Measurements from ENCODE around the gene PIEZO2.
"Not testable (repeated sequence)": the region's sequence is repeated elsewhere in the genome, so short reads cannot be mapped to it uniquely, and the experiment has no call there.

Gene PIEZO2

GRCh38 chr18:10685484-10685883 is 463.9 kb downstream of the PIEZO2 start:
- DNase-seq (ENCODE audit: low read depth in 2 of 2): no peak

DNA sequence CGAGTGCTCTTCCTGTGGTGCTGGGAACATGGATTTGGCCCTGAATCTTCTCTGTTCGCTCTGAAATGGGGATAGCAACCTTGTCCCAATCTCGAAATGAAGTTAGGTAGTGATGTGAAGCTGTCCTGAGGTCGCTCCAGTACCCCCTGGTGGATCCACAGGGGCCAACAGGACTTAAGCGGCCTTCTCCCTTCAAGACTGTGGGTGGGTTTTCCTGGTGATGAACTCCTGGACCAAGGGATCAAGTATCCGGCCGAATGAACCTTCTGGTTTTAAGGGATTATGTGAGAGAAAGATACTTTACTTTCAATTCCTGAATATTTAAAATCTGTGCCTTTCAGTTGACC is 467.0 kb downstream of the PIEZO2 start:
- no peak for DNase-seq (ENCODE audit: low read depth in 2 of 2)

- no peak for DNase-seq (ENCODE audit: low read depth in 2 of 2)
Measured at GRCh38 chr18:10681581-10682367, 467.6 kb downstream of the PIEZO2 start.

- no peak for DNase-seq (ENCODE audit: low read depth in 2 of 2)
Measured at GRCh38 chr18:10680271-10680596, 469.1 kb downstream of the PIEZO2 start.

GRCh38 chr18:10679557-10680270 is 469.7 kb downstream of the PIEZO2 start:
- DNase-seq (ENCODE audit: low read depth in 2 of 2): no peak

DNA sequence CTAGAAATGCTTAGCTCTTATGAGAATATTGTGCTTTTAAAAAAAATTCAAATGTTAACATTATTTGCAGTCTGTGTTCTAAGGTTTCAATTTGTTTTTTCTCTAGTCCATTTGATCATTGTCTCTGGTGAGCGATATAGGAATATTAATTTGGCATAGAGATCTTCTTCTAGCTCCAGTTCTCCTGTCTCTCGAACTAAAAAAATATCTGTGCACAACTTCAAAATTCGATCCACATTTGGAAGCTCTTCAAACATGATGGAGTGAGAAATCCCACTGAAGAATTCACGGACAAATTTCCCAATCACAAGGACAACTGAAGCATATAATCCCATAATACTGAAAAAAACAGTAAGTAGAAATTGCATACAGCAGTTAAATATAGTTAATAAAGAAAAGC is 477.9 kb downstream of the PIEZO2 start:
- DNase-seq (ENCODE audit: low read depth in 2 of 2): no peak

- DNase-seq (ENCODE audit: low read depth in 2 of 2): no peak
Measured at GRCh38 chr18:10670856-10671255, 478.5 kb downstream of the PIEZO2 start.

DNA sequence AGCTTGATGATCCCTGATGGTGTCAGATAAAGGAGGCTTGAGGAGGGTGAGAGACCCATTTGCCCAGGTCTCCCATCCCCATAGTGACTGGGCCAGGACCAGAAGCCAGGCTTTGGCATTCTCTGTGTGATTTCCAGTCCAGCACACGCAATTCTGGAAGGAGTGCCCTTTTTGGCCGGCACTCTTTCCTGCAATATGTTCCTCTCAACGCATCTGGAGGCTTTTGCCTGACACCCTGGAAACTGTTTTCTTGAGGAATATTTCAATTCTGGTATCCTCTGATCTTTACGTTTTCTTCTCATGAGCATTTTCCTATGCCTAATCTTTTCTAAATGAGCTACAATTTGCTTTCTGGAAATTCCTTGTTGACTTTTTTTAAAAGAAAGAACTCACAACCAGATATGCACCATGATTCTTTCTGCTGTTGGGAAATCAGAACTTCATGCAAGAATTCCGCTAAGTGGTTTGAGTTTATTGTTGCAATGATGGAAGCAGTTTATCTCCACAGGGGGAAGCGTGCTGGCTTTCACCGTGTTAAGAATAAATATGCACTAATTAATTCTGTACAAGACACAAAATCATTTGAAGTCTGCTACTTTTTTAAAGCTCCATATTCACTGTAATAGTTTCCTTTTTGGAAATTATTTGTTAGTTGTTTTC is 479.8 kb downstream of the PIEZO2 start:
- DNase-seq (ENCODE audit: low read depth in 2 of 2): no peak

DNA sequence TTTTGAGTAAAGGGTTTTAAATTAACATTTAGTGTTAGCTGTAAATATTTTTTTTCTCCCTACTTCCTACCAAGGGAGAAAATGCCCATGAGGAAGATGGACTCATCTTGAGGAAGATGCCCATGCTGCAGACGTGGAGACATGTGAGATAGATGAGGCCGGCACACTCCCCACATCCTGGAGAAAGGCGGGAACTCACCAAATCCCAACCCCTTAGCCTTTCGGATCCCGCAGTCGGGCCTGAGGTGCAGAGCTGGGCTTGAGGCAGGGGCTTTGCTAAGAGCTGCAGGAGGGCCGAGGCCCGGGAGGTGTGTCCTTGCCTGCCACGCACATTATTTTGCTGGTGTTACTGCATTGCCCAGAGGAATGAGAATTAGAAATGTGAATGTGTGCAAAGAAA is 485.6 kb downstream of the PIEZO2 start:
- DNase-seq (ENCODE audit: low read depth in 2 of 2): no peak

DNA sequence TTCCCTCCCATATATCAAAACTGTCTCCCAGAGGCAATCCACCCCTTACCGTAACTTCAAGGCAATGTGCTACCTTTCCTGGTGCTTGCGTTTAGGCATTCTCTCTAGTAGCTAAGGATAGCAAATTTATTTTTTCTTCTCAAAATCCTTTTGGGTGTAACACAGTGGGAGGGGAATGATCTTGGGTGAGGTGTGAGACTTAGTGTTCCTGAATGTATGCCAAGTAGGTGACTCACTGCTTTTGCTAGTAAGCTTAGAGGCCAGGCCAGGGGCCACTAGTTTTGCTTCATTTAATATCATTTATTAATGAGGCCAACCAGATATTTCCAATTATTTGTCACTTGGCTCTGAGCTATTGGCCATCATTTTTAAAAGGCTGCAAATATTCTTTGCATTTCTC is 488.1 kb downstream of the PIEZO2 start:
- DNase-seq (ENCODE audit: low read depth in 2 of 2): no peak

- DNase-seq (ENCODE audit: low read depth in 2 of 2): no peak
Measured at GRCh38 chr18:10660179-10660884, 489.0 kb downstream of the PIEZO2 start.

DNA sequence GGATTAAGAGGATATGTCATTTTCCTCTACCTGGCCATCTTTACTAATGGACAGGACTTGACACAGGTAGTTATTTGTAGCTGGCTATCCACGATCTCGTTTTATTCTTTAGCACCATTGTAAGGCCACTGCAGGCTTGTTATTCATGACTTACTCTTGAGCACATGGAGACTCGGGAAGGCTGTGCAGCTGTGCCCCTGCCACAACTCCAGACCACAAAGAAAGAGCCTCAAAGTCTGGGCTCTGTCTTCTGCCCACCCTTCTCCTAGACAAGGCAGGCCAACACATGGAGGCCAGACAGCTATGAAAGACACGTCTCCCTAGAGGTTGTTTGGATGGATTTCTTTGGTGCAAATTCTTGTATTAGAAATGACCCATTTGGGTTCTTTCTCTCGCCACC is 489.8 kb downstream of the PIEZO2 start:
- no peak for DNase-seq (ENCODE audit: low read depth in 2 of 2)

DNA sequence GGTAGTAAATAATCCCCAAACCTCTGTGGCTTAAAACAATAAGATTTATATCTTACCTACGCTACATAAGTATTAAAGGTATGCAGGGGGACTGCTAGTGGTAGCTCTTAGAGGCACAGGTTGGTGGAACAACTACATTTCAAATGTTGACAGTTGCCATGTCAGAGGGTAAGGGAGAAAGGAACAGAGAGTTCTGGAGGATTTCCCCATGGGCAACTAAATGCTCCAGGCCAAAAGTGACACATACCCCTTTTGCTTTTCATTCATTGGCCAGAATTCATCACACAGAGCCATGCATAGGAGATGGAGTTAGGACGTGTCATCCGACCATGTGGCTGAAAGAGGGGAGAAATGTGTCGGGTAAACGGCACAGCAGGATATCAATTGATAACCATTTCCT is 490.4 kb downstream of the PIEZO2 start:
- DNase-seq (ENCODE audit: low read depth in 2 of 2): no peak

DNA sequence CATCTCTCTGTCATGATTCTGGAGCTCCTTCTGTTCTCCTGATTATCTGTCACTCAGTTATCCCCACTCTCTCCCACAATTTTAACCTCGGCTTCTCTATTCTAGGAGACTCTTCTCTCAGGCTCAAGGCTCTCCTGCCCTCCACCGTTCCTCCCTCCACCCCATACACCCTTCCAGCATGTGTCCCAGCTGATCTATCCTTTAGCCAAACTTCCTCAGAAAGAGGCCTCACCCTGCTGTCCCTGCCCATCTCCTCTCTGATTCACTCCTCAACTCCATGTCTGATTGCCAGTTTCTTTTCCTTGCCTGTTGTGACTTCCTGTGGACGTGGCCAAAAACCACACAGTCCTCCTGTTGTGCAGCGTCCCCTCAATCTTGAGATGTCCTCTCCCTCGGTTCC is 505.4 kb downstream of the PIEZO2 start:
- not testable (repeated sequence) for DNase-seq (ENCODE audit: low read depth in 2 of 2)

- not testable (repeated sequence) for DNase-seq (ENCODE audit: low read depth in 2 of 2)
Measured at GRCh38 chr18:10642915-10643524, 506.3 kb downstream of the PIEZO2 start.

DNA sequence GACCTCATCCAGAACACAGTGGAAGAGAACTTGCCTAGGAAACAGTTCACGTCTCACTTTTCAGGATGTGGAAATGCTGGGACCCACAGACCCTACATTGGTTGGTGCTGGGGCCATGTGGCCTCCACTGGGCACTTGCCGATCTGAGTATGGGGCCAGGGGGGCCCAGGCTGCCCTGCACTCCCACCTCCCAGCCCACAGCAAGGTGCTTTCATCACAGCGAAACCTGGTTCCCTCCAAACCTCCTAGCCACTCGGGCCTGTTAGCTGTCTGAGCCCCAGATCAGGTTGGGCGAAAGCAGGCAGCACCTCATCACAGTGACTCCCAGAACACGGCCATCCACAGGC is 510.9 kb downstream of the PIEZO2 start:
- not testable (repeated sequence) for DNase-seq (ENCODE audit: low read depth in 2 of 2)

- not testable (repeated sequence) for DNase-seq (ENCODE audit: low read depth in 2 of 2)
Measured at GRCh38 chr18:10637858-10638538, 511.4 kb downstream of the PIEZO2 start.

GRCh38 chr18:10629076-10629475 is 520.3 kb downstream of the PIEZO2 start:
- not testable (repeated sequence) for DNase-seq (ENCODE audit: low read depth in 2 of 2)

DNA sequence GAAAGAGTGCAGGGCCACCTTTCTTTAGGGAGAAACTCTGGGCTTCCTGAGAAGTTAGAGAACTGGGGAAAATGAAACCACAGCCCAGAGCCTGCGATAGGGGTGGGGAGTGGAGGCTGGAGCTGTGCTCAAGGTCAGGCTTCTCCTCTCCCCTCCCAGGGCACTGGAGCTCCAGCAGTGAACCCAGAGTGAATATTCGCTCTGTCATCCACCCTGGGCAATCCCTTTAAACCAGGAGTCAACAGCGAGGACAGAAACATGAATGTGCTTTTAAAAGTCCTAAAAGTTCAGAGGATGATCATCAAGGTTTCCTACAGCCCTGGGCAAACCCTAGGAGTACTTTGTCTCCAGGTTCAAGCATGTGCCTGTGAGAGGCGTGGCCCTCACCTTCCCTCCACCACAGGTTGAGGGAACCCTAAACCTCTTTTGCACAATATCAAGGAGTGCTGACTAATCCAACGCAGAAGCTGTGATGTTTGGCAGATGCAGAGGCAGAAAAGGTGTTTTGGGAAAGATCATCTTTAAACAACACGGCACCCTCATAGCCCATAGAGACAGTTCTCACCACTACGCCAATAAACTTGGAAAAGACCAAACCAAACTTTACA is 522.7 kb downstream of the PIEZO2 start:
- DNase-seq (ENCODE audit: low read depth in 2 of 2): not testable (repeated sequence)

DNA sequence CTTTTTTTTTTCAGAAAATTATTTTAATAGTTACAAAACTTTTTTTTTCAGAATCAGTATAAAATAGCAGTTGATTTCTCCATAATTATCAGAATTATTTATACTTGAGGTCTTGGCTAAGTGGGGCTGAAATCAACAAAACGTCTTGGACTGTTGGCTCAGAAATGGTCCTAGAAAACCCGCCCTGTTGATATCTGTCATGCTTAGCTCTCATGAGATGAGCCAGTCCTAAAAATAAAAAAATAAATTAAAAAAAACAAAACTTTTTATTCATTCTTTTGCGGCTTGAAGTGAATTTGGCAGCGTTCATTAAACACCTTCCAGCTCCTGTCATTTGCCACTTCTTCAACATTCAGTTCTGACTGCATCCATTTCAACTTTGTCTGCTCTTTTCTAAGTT is 525.8 kb downstream of the PIEZO2 start:
- DNase-seq (ENCODE audit: low read depth in 2 of 2): not testable (repeated sequence)

DNA sequence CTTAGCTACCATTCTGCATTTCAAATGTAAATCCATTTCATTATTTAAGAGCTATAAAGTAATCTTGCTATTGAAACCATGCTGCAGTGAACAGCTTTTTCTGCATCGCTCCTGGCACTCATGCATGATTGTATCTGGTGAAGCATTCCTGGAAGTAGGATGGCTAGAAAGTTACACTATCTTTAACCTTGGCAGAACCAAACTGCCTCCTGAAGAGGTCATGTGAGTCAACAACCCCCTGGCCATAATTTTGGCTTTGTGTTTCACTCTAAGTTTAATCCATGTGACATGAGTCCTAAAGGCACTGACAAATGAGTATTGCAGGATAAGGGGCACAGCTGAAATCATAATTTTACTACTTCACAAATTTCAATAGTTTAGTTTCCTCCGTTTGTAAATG is 526.4 kb downstream of the PIEZO2 start:
- not testable (repeated sequence) for DNase-seq (ENCODE audit: low read depth in 2 of 2)

Data from stimulated activated CD8-positive, alpha-beta memory T cell treated with anti-CD3 and anti-CD28 coated beads, Interleukin-2, amount 100 ng/mL, for 1 hour (primary cell).